ENCODE results near the gene PNPLA4.

GRCh38 chrX:7941390-7942042 lies 14.3 kb upstream of the PNPLA4 start:
- peak; percentile 36 to 51 (median 37) for TF ChIP-seq CTCF (optimal IDR thresholded peaks at IDR 0.05 in 1 of 3, IDR thresholded peaks at IDR 0.05 in 1 of 3, conservative IDR thresholded peaks at IDR 0.05 in 1 of 3; ENCODE audit: extremely low read depth in 1 of 3, insufficient read depth in 2 of 3, low read length in 3 of 3)
- no peak for TF ChIP-seq EZH2 (IDR thresholded peaks at IDR 0.05; ENCODE audit: low read length)
